HG02943 (cell line): ENCODE measurements around the gene TEDC1.

Experiments
- ATAC-seq: cut with Tn5 transposase; IDR thresholded peaks from one replicate; pipeline ENCODE4 v1.9.1; 2021; ENCODE audit warnings: mild to moderate bottlenecking, low read depth, moderate library complexity; ENCODE audit not compliant: unreplicated experiment

The TEDC1 gene

DNA sequence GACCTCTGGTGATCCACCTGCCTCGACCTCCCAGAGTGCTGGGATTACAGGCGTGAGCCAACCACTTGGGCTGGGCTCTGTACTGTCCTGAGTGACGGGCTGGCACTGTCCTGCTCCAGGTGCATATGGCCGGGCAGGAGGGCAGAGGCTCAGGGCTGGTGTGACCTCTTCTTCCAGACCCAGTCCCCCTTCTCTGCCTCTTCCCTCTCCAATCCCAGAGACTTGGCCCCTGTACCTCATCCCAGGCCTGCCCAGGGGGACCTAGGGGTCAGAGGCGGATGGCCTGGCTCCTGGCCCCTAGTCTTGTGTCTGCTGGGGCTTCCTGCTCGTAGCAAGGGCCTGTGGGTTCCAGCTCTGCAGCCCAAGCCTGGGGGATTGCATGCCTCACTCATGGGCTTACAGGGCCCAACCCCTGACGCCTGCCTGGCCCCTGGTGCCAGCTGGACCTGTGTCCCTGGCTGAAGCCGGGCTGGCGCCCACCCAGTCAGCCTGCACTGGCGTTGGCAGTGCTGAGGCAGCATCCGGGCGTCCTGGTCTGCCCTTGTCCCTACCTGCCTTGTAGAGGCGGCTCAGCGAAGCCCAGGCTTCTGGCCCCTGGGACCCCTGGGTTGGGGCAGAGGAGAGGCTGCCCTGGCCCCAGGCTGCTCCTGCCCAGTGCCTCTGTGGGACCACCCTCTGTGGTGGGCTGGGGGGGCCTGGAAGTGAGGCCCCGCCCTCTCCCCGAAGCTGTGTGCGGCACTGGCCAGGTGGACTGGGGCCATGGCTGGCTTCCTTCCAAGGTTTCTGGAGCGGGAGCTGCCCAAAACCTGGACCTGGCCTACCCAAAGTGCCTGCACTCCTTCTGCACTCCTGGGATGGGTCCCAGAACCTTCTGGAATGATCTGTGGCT lies 4.3 kb downstream of the TEDC1 start:
- no peak for ATAC-seq

GRCh38 chr14:105495990-105496830 lies 5.2 kb downstream of the TEDC1 start:
- ATAC-seq, result no peak

DNA sequence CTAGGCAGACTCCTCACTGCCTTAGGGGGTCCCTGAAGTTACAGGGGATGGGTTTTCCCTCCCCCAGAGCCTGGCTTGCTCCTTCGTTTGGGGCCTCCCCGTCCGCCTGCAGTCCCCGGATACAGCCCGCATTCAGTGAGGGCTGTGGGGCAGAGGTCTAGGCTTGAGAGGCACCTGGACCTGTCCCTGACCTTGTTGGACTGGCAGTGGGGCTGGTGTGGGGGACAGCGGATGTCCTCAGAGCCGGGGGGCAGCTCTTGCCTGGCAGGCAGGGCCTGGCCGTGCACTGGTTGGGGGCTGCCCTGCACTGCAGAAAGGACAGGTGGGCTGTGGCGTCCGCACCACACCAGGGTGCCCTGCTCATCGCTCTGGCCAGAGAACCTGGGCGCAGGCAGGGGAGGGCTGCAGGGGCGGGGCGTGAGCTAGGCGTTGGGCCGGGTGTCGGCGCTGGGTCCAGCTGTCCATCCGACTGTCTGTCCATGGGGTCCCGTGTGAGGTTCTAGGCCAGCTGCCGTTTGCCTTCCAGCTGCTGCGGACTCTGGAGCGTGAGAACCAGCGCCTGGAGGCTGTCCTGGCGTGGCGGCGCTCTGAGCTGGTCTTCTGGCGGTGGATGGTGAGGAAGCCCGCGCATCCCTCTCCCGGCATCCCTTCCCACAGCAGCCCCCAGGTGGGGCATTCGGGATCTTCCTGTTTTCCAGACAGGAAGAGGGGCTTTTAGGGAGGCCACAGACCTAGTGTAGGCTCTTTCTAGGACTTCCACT lies 6.0 kb downstream of the TEDC1 start:
- ATAC-seq, result no peak

GRCh38 chr14:105497671-105498429 lies 6.8 kb downstream of the TEDC1 start:
- ATAC-seq, result no peak

- no peak for ATAC-seq
Measured at GRCh38 chr14:105498430-105499255, 7.6 kb downstream of the TEDC1 start.

GRCh38 chr14:105499256-105500035 lies 8.4 kb downstream of the TEDC1 start:
- ATAC-seq, result no peak

GRCh38 chr14:105500036-105500725 lies 9.1 kb downstream of the TEDC1 start:
- no peak for ATAC-seq

- ATAC-seq, result no peak
Measured at GRCh38 chr14:105500726-105501101, 9.7 kb downstream of the TEDC1 start.

DNA sequence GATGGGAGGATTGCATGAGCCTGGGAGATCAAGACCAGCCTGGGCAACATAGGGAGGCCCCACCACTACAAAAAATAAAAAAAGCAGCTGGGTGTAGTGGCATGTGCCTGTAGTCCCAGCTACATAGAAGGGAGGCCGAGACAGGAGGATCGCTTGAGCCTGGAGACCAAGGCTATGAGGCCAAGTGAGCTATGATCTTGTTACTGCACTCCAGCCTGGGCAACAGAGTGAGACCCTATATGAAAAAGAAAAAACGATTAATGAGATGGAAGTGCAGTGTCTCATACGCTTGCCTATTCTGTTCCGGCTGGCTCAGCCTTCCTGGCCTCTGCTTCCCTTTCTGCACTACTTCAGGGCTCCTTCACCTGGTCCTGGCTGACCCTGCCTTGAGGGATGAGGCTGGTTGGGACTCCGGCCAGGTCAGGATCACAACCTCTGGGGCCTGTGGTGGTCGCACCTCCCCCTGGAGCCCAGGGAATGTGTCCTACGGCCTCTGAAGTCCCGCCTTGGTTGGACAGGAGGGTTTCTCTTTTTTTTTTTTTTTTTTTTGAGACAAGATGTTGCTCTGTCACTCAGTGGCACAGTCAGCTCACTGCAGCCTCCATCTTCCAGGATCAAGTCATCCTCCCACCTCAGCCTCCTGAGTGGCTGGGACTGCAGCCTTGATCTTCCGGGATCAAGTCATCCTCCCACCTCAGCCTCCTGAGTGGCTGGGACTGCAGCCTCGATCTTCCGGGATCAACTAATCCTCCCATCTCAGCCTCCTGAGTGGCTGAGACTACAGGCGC lies 10.7 kb downstream of the TEDC1 start:
- ATAC-seq, result no peak

DNA sequence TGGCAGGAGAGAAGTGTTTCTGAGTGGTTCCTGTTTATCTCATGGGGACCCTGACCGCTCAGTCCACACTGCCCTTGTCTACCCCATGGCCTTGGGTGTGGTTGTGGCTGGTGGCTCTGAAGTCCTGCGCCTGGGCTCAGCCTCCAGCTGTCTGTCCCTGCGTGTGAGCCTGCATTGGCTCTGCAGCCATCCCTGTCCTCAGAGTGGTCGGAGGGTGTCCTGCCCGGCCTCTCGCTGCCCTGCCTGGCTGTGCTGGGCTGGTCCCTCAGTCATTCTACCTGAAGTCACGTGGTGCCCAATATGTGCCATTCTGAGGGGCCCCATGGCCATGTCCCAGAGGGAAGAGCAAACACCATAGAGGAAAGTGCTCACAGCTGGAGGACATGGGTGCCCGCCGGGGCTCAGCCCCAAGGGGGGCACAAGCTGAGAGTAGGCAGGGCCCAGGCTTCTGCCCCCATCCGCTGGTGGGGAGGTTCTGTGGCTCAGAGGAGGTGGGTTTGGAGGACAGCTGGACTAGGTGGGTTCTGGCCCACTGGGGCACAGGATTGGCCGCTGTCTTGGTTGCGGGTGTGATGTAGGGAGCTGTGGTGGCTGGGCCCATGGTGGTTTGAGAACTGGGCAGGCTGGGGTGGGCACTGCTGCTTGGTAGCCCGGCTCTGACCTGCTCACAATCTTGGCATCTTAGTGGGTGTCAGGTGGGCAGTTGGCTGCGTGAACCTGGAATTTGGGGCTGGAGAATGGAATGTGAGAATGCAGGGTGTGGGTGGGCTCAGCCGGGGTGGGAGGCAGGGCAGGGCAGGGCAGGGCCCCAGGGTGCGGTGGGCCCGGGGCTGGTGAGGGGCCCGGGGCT lies 11.6 kb downstream of the TEDC1 start:
- no peak for ATAC-seq

GRCh38 chr14:105503296-105503640 lies 12.2 kb downstream of the TEDC1 start:
- ATAC-seq, result no peak

GRCh38 chr14:105503935-105504692 lies 13.1 kb downstream of the TEDC1 start:
- no peak for ATAC-seq

- no peak for ATAC-seq
Measured at GRCh38 chr14:105505101-105505500, 14.1 kb downstream of the TEDC1 start.

DNA sequence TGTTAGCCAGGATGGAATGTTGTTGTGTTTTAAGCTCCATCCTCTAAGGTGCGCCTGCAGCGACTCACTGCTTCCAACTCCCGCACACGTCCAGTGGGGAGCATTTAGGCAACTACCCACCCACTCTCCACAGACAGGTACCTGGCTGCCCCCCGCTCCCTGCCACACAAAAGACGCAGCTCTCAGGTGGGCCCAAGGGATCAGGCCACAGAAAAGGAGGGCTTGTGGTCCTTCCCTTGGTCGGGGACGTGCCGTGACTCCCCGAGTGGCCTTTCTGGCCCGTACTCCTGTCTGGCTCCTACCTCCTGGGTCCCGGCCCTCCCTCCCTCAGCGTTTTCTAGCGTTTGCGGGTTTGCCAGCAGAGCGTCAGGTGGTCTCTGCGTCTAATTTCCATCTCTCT lies 16.2 kb downstream of the TEDC1 start:
- ATAC-seq, result no peak

GRCh38 chr14:105508069-105508468 lies 17.0 kb downstream of the TEDC1 start:
- ATAC-seq, result no peak

GRCh38 chr14:105508601-105509000 lies 17.6 kb downstream of the TEDC1 start:
- no peak for ATAC-seq
